Raji (cell line): ENCODE results near the gene FGF3.

ENCODE experiments used
- POLR2A ChIP-seq: IDR thresholded peaks from 2 replicates; pipeline ENCODE4 v1.6.1; 2011; ENCODE audit warnings: low read depth, low read length, control low read depth; ENCODE audit not compliant: insufficient read depth

Gene FGF3

GRCh38 chr11:69860244-69860643 lies 41.0 kb upstream of the FGF3 start:
- TF ChIP-seq POLR2A, result no peak

GRCh38 chr11:69859275-69859934 lies 40.2 kb upstream of the FGF3 start:
- TF ChIP-seq POLR2A, result no peak

- no peak for TF ChIP-seq POLR2A
These were observed 36.2 kb upstream of the FGF3 start for GRCh38 chr11:69855421-69855820.

GRCh38 chr11:69854713-69855112 lies 35.5 kb upstream of the FGF3 start:
- no peak for TF ChIP-seq POLR2A

GRCh38 chr11:69852056-69852455 lies 32.8 kb upstream of the FGF3 start:
- TF ChIP-seq POLR2A, result no peak

GRCh38 chr11:69848201-69848600 lies 29.0 kb upstream of the FGF3 start:
- no peak for TF ChIP-seq POLR2A

- TF ChIP-seq POLR2A, result no peak
These were observed 25.2 kb upstream of the FGF3 start for GRCh38 chr11:69844396-69844795.

GRCh38 chr11:69843529-69843921 lies 24.3 kb upstream of the FGF3 start:
- no peak for TF ChIP-seq POLR2A

- TF ChIP-seq POLR2A, result no peak
These were observed 23.7 kb upstream of the FGF3 start for GRCh38 chr11:69842746-69843528.

- TF ChIP-seq POLR2A, result no peak
These were observed 22.9 kb upstream of the FGF3 start for GRCh38 chr11:69841859-69842698.

- no peak for TF ChIP-seq POLR2A
These were observed 22.1 kb upstream of the FGF3 start for GRCh38 chr11:69841170-69841858.

- TF ChIP-seq POLR2A, result no peak
These were observed 21.4 kb upstream of the FGF3 start for GRCh38 chr11:69840371-69841169.

GRCh38 chr11:69839516-69839915 lies 20.3 kb upstream of the FGF3 start:
- no peak for TF ChIP-seq POLR2A

- TF ChIP-seq POLR2A, result no peak
These were observed 18.6 kb upstream of the FGF3 start for GRCh38 chr11:69837791-69838190.
